ENCODE results near the gene CISD2.

GRCh38 chr4:102860611-102861324, 8.0 kb upstream of the CISD2 start:
- TF ChIP-seq, protein P1, sequence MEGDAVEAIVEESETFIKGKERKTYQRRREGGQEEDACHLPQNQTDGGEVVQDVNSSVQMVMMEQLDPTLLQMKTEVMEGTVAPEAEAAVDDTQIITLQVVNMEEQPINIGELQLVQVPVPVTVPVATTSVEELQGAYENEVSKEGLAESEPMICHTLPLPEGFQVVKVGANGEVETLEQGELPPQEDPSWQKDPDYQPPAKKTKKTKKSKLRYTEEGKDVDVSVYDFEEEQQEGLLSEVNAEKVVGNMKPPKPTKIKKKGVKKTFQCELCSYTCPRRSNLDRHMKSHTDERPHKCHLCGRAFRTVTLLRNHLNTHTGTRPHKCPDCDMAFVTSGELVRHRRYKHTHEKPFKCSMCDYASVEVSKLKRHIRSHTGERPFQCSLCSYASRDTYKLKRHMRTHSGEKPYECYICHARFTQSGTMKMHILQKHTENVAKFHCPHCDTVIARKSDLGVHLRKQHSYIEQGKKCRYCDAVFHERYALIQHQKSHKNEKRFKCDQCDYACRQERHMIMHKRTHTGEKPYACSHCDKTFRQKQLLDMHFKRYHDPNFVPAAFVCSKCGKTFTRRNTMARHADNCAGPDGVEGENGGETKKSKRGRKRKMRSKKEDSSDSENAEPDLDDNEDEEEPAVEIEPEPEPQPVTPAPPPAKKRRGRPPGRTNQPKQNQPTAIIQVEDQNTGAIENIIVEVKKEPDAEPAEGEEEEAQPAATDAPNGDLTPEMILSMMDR (IDR thresholded peaks at IDR 0.05): no peak
- no peak for TF ChIP-seq POLR2AphosphoS5 (IDR thresholded peaks at IDR 0.05)
- no peak for TF ChIP-seq EP300 (IDR thresholded peaks at IDR 0.05)
